Bronchial epithelial cell (primary cell): ENCODE data around the gene EEF1A2. TPM values are rescaled to one million over a fixed set of nuclear protein-coding genes. Genes with fewer than 3 reads are reported as not detected.

ENCODE experiments used
- DNase-seq: peaks from one replicate; pipeline ENCODE4 v3.0.0-alpha.2; 2010; ENCODE audit warnings: low read depth
- FAIRE-seq: peaks from 2 replicates; lab custom pipeline; 2011; peaks lifted over from hg19 to GRCh38; lab: Jason Lieb, UNC
- H3K27me3 ChIP-seq: 2 replicates; pipeline ENCODE4 v1.5.1; 2011; ENCODE audit warnings: low read length; ENCODE audit not compliant: control insufficient read depth, insufficient read depth
- H3K36me3 ChIP-seq: 2 replicates; pipeline ENCODE4 v1.5.1; 2011; ENCODE audit warnings: low read length; ENCODE audit not compliant: control insufficient read depth, insufficient read depth
- H3K4me3 ChIP-seq: 2 replicates; pipeline ENCODE4 v1.5.1; 2011; ENCODE audit warnings: mild to moderate bottlenecking, low read depth, low read length, control low read depth
- total RNA-seq: library from RNA; depleted of rRNA; stranded (reverse); fragments of >200 nt; gene quantifications from 2 replicates; pipeline ENCODE4 v1.2.1, GENCODE V29; 2014
- TF ChIP-seq, protein P1 (sequence below): IDR thresholded peaks from 2 replicates; pipeline ENCODE4 v1.5.1; 2011; ENCODE audit warnings: mild to moderate bottlenecking, moderate library complexity, low read length, control low read depth, inconsistent platforms; ENCODE audit not compliant: insufficient read depth, severe bottlenecking

Gene EEF1A2
- total RNA-seq, 1 donor from 2014 or later: 1.1 TPM

DNA sequence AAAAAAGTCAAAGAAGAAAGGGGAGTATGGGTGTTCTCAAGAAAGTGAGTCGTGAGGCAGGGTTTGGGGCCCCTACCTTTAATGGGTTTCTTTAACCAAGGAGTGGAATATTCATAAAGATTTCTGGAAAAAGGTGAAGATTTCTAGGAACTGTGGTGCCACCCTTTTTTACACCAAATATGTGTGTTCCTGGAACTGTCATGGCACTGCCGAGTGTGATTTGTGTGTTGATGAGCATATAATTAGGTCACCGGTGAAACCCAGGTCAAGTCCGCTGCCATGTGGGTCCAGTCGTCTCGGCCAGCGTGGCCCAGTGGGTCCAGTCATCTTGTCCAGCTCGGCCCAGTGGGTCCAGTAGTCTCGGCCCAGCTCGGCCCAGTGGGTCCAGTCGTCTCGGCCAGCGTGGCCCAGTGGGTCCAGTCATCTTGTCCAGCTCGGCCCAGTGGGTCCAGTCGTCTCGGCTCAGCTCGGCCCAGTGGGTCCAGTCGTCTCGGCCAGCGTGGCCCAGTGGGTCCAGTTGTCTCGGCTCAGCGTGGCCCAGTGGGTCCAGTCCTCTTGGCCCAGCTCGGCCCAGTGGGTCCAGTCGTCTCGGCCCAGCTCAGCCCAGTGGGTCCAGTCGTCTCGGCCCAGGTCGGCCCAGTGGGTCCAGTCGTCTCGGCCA lies 8.3 kb upstream of the EEF1A2 start:
- DNase-seq: no peak
- Histone ChIP-seq H3K27me3 (peaks cover 6% of the 10 kb centered on the region), H3K36me3 (no peaks in the 10 kb centered on the region), H3K4me3 (no peak overlapping the region)
- TF ChIP-seq, protein P1, sequence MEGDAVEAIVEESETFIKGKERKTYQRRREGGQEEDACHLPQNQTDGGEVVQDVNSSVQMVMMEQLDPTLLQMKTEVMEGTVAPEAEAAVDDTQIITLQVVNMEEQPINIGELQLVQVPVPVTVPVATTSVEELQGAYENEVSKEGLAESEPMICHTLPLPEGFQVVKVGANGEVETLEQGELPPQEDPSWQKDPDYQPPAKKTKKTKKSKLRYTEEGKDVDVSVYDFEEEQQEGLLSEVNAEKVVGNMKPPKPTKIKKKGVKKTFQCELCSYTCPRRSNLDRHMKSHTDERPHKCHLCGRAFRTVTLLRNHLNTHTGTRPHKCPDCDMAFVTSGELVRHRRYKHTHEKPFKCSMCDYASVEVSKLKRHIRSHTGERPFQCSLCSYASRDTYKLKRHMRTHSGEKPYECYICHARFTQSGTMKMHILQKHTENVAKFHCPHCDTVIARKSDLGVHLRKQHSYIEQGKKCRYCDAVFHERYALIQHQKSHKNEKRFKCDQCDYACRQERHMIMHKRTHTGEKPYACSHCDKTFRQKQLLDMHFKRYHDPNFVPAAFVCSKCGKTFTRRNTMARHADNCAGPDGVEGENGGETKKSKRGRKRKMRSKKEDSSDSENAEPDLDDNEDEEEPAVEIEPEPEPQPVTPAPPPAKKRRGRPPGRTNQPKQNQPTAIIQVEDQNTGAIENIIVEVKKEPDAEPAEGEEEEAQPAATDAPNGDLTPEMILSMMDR: no peak
- FAIRE-seq: no peak

DNA sequence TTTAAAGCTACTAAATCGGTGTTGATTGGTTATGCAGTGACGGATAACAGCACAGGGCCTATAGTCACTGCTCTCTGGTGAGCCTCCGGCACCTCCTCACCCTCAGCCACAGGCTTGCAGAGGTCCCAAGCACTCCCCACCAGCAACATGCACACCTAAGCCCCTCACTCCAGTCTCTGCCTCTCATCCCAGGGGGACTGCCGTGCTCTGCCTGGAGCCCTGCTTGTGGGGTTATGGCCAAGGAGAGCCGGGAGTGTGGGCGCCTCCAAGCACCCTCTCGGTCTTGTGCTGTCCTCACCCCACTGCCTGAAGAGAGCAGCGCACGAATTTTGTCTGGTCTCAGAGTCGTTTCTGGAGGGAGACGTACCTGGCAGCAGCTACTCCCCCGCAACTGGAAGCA lies 6.8 kb upstream of the EEF1A2 start:
- no peak overlapping the region for H3K4me3 ChIP-seq
- H3K27me3 ChIP-seq: peaks cover 6% of the 10 kb centered on the region
- TF ChIP-seq, protein P1: no peak
- no peaks in the 10 kb centered on the region for H3K36me3 ChIP-seq
- DNase-seq (no peak), FAIRE-seq (no peak)

DNA sequence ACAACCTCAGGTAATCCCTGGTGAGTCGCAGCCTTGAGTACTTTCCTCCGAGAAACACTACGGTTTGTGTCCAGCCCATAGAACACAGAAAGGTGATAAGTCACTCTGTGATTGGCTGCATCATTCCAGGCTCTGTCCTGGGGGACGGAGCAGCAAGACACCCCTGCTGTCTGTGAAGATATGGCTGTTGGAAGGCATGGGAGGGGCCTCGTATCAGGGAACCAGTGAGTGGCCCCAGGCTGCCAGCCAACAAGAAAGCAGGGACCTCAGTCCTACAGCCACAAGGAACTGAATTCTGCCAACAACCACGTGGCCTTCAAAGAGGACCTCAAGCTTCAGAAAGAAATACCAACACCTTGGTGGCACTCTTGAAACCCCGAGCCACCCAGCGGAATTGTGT lies 6.4 kb upstream of the EEF1A2 start:
- FAIRE-seq: no peak
- TF ChIP-seq, protein P1: no peak
- no peak for DNase-seq
- no peaks in the 10 kb centered on the region for H3K36me3 ChIP-seq
- no peak overlapping the region for H3K4me3 ChIP-seq
- peaks cover 6% of the 10 kb centered on the region for H3K27me3 ChIP-seq

DNA sequence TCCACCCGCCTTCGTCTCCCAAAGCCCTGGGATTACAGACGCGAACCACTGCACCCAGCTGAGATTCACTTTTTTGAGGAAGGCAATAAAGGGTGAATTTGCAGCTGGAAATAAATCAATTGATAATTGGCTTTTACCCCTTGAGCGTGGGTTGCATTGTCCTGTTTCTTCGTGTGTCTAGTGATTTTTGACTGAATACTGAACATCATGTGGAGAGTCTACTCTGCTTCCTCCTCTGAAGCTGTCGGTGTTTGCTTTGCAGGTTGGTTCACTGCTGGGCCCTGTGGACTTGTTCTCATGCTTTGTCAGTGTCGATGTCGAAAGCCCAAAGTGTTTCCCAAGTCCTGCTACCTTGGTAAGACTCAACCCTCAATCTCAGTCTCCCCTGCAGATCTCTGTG lies 5.8 kb upstream of the EEF1A2 start:
- H3K36me3 ChIP-seq: no peaks in the 10 kb centered on the region
- peaks cover 8% of the 10 kb centered on the region for H3K27me3 ChIP-seq
- DNase-seq (no peak), FAIRE-seq (no peak)
- H3K4me3 ChIP-seq: no peak overlapping the region
- TF ChIP-seq, protein P1: no peak

DNA sequence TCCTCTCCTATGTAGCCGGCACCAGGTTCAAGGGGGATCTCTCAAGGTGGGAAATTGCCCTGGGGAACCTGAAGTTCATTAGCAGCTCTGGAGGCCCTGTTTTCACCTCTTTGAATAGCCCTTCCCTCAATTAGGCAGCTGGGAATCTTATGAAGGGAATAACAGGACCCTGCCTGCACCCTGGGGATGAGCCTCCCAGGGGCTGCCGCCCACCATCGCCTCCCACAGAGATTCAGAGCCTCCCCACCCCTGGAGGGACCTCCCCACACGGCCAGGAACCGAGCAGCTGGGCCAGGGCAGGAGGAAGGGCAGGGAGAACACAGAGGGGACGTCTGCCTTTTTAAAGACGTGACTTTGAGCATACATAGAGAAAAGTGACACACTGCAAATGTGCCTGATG lies 4.6 kb upstream of the EEF1A2 start:
- Histone ChIP-seq H3K27me3 (peaks cover 12% of the 10 kb centered on the region), H3K36me3 (no peaks in the 10 kb centered on the region), H3K4me3 (no peak overlapping the region)
- DNase-seq (no peak), FAIRE-seq (no peak)
- TF ChIP-seq, protein P1: no peak

DNA sequence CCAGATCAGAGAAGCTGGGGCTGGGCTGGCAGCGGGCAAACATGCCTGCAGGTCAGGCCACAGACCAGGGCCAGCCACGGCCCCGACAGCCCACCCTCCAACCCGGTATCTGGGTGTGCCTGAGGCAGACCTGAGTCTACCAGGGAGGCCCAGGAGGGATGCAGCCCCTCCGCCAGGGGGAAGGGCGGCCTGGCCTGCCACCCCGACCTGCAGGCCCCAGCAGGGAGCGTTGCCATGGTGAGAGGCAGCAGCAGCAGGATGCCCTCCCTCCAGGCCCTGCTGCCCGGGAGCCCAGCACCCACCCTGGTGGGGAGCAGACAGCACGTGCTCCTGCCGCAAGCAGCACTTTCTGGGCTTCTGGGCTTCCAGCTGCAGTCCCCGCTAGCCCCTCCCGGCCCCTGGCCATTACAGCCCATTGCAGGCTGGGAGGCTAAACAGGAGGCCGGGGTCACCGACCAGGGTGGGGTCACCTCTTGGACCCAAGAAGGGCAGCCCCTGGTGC lies 3.8 kb upstream of the EEF1A2 start:
- H3K4me3 ChIP-seq: no peak overlapping the region
- DNase-seq: no peak
- no peaks in the 10 kb centered on the region for H3K36me3 ChIP-seq
- FAIRE-seq: no peak
- TF ChIP-seq, protein P1: no peak
- H3K27me3 ChIP-seq: peaks cover 15% of the 10 kb centered on the region
